LNCaP clone FGC (cell line): ENCODE data around the gene CTPS1.

Experiments used
- DNase-seq: peaks from one replicate; pipeline ENCODE4 v3.0.0-alpha.2; 2011; ENCODE audit warnings: low read depth
- H3K4me3 ChIP-seq: 2 replicates; pipeline ENCODE4 v1.5.1; 2011; ENCODE audit warnings: mild to moderate bottlenecking, low read depth, low read length, control low read depth
- TF ChIP-seq, protein P1 (sequence below): IDR thresholded peaks from 2 replicates; pipeline ENCODE4 v1.5.1; 2012; ENCODE audit warnings: mild to moderate bottlenecking; ENCODE audit not compliant: control insufficient read depth, insufficient read depth; ENCODE audit errors: extremely low read depth

Gene CTPS1, protein sequence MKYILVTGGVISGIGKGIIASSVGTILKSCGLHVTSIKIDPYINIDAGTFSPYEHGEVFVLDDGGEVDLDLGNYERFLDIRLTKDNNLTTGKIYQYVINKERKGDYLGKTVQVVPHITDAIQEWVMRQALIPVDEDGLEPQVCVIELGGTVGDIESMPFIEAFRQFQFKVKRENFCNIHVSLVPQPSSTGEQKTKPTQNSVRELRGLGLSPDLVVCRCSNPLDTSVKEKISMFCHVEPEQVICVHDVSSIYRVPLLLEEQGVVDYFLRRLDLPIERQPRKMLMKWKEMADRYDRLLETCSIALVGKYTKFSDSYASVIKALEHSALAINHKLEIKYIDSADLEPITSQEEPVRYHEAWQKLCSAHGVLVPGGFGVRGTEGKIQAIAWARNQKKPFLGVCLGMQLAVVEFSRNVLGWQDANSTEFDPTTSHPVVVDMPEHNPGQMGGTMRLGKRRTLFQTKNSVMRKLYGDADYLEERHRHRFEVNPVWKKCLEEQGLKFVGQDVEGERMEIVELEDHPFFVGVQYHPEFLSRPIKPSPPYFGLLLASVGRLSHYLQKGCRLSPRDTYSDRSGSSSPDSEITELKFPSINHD

DNA sequence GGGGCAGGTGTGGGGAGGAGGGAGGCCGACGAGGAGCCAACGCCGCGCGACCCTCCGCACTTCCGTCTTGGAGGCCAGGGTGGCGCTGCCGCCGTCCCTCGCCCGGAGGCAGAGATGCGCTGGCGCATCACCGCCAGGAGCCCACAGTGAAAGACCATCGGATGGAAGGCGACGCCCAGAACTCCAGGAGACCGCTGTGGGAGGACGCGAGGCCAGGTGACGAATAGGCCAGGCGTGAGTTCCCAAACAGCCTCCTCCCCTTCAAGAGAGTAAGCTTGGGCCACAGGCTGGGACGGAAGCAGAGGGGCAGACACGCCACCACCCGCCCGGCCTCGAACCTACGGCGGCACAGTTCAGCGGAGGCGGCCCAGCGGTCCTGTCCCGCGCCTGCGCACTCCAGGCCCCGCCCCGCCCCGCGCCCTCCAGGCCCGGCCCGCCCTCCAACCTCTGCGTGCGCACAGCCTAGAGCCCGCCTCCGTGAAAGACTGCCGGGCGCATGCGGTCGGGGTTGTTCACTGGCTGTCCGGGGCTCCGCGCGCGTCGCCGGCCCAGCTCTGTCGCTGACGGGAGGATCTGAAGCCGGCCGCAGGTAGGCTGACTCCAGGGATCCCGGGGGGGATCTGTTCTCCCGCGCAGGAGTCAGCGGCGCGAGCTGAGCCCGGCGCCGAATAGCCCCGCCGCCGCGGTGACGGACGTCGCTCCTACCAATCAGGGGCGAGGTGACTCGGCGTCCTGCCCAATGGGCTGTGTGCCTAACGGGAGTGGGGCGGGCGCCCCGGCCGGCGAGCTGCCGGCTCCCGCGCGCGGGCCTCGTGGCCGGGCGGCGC is at the start of gene CTPS1:
CTPS1 (plus strand) TSS at position 456 of the 827 bp plus-strand sequence. CDS start 3,595 bp downstream, outside the sequence.
- TF ChIP-seq, protein P1, sequence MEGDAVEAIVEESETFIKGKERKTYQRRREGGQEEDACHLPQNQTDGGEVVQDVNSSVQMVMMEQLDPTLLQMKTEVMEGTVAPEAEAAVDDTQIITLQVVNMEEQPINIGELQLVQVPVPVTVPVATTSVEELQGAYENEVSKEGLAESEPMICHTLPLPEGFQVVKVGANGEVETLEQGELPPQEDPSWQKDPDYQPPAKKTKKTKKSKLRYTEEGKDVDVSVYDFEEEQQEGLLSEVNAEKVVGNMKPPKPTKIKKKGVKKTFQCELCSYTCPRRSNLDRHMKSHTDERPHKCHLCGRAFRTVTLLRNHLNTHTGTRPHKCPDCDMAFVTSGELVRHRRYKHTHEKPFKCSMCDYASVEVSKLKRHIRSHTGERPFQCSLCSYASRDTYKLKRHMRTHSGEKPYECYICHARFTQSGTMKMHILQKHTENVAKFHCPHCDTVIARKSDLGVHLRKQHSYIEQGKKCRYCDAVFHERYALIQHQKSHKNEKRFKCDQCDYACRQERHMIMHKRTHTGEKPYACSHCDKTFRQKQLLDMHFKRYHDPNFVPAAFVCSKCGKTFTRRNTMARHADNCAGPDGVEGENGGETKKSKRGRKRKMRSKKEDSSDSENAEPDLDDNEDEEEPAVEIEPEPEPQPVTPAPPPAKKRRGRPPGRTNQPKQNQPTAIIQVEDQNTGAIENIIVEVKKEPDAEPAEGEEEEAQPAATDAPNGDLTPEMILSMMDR: peak; percentile 23; the same call in 1 of the 2 replicates
- peak within 1 kb of the TSS; percentile 75 for H3K4me3 ChIP-seq
- DNase-seq: peak; percentile 72

DNA sequence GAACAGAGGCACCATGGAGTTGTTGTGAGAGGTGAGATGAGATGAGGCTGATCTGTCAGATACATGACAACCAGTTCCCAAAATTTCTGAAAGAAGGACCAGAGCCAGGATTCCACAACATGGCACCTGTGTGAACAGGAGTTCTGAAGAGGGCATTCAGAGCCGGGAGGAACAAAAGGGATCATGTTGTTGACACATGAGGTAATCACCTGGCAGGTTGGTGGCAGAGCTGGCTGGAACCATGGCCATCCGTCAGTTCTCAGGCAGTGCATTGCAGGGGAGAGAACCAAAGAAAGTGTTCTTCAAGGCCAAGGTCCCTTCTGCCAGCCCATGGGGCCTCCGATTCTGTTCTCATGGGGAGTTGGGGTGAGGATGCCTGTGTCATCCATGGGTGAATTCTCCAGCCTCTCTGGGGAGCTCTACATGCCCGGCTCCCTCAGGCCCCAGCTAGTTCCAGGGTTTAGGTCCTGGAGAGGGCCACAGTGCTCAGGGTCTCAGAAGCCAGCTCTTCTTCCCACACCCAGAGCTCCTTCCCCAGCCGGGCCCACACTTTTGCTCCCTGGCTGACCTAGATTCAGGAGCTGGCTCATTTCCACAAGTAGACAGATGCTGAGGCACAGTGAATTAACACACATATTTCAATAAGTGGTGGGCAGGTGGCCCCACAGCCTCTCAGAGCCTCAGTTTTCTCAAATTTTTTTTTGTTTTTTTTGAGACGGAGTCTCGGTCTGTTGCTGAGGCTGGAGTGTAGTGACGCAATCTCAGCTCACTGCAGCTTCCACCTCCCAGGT is 49.1 kb upstream of the CTPS1 start:
- peak; percentile 46 for DNase-seq
- TF ChIP-seq, protein P1: no peak

DNA sequence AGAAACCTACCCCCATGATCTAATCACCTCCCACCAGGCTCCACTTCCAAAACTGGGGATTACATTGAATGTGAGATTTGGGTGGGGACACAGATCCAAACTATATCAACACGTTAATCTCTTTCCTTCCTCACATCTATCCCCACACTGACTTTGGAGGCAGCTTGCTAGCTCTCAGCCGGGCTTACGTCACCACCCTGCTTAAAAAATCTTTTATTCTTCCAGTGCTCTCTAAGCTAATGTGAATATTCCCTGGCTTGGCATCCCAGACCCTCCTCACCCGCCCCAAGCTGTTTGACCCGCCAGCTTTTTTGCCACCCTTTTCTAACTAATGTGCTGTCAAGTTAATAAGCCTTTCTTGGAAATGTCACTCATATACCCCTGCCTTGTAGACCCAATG is 47.9 kb upstream of the CTPS1 start:
- DNase-seq: no peak
- TF ChIP-seq, protein P1: no peak

More for the DNA sequence above, 49.1 kb upstream of the CTPS1 start:
- H3K4me3 ChIP-seq: no peak overlapping the region

DNA sequence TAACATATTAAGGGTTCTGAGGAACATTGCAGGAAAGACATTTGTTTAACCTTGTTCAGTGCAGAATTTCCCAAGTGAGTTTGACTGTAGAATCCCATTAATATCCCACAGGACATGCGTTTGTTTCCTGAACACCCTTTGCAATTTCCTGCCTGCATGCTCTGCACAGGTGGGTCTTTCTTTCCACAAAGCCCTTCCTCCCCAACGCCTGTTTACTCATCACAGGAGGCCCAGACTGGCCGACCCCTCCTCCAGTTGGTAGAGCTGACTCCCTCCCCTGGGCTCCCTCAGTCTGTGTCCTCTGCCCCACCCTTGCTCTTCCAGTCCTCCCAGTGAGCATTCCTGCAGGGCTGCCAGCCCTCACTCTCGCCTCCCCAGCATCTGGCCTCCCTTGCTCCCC is 47.5 kb upstream of the CTPS1 start:
- H3K4me3 ChIP-seq: no peak overlapping the region
- DNase-seq: no peak

More for the DNA sequence above, 47.9 kb upstream of the CTPS1 start:
- H3K4me3 ChIP-seq: no peak overlapping the region

DNA sequence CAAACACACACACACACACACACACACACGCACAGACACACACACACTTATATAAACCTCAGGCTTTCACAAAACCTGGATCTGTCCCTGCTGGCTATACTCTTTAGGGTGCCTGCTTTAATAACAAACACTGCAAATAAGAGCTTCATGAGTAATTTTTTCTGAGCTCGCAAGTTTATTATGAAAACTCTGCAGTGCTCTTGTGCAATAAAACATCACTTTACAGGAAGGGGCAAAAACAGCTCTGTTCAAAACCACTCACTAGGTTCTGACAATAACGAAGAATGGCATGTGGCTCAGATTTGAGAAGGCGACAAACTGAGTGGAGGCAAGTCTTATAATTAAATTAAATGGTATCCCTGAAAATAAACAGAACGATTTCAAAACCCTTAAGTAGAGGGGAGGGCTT is 42.6 kb upstream of the CTPS1 start:
- H3K4me3 ChIP-seq: no peak overlapping the region
- DNase-seq: no peak
- TF ChIP-seq, protein P1: no peak

More for the DNA sequence above, 47.5 kb upstream of the CTPS1 start:
- TF ChIP-seq, protein P1: no peak

DNA sequence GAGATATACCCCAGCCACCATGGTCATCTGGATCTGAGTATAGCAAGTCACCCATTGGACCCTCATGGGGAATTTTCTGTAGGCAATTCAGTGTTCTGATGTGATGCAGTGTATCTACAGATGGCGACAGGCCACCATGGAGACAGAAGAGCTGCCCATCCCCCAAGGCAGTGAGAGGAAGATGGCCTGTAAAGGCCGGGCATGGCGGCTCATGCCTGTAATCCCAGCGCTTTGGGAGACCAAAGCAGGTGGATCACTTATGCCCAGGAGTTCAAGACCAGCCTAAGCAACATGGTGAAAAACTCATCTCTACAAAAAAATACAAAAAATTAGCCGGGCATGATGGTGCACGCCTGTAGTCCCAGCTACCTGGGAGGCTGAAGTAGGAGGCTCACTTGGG is 41.1 kb upstream of the CTPS1 start:
- no peak overlapping the region for H3K4me3 ChIP-seq
- no peak for DNase-seq
- TF ChIP-seq, protein P1: no peak
